PC-3 (cell line): ENCODE results near the gene CIB4.

Source experiments
- CTCF ChIP-seq: fragments of 300-600 bp; sonication (generic); conservative IDR thresholded peaks from 2 replicates; pipeline ENCODE4 v1.5.1; 2017; ENCODE audit warnings: antibody characterized with exemption, low read depth, mild to moderate bottlenecking, low read length
- EZH2 ChIP-seq: fragments of 300-600 bp; sonication (generic); IDR thresholded peaks from one replicate; pipeline ENCODE4 v1.6.1; 2017; ENCODE audit warnings: antibody characterized with exemption, mild to moderate bottlenecking, low read length; ENCODE audit not compliant: unreplicated experiment

GRCh38 chr2:26612522-26613240 is 28.5 kb downstream of the CIB4 start:
- TF ChIP-seq CTCF (no peak), EZH2 (no peak)
